Colonic mucosa (tissue), 4 donors: ENCODE measurements around the gene HOXB6. TPM values are rescaled to one million over a fixed set of nuclear protein-coding genes. Genes with fewer than 3 reads are reported as not detected.
A peak's percentile ranks its signal among the peaks of the same experiment; 100 is the strongest.

Experiments used
- DNase-seq: peaks from one replicate; pipeline ENCODE4 v3.0.0-alpha.2; 2020
- H3K27ac ChIP-seq: fragments of 200-600 bp; one replicate; pipeline ENCODE4 v1.8.0; 2021
- H3K27me3 ChIP-seq: fragments of 200-600 bp; one replicate; pipeline ENCODE4 v1.8.0; 2021
- H3K36me3 ChIP-seq: fragments of 200-600 bp; one replicate; pipeline ENCODE4 v1.8.0; 2021
- H3K4me1 ChIP-seq: fragments of 200-600 bp; one replicate; pipeline ENCODE4 v1.8.0; 2021; ENCODE audit warnings: mild to moderate bottlenecking
- H3K4me3 ChIP-seq: fragments of 200-600 bp; one replicate; pipeline ENCODE4 v1.8.0; 2021
- H3K9ac ChIP-seq, 2 donors: one replicate each; pipeline ENCODE4 v1.7.0; 2013; ENCODE audit warnings: control low read depth in 2 of 2, low read depth in 2 of 2, low read length in 2 of 2
- H3K9me3 ChIP-seq: fragments of 200-600 bp; one replicate; pipeline ENCODE4 v1.8.0; 2021
- CTCF ChIP-seq: fragments of 200-600 bp; IDR thresholded peaks from one replicate; pipeline ENCODE4 v1.8.0; 2022; ENCODE audit warnings: antibody characterized with exemption, mild to moderate bottlenecking
- intact Hi-C: fragments of 100-400 bp; cut with DNase I; formaldehyde crosslinking; loops from one replicate; pipeline ENCODE4 v1.14.1; 2022
- total RNA-seq, 2 donors: library from RNA; stranded (reverse); fragmentation: NEBNext Ultra II Directional in 1 of 2; extraction: Animal tissue kit (Norgen Biotek cat#: 25700) in 1 of 2; gene quantifications; one replicate each; pipeline ENCODE4 v1.2.1, GENCODE V29; 2021
- donor health status: healthy.
- donor health status: DM: no; HTN: no; CAD: no.
- donor health status: DM: no; HTN: no; CAD: no.

The HOXB6 gene
- total RNA-seq, 2 donors from 2014 or later, result 30.0 to 71.0 TPM

DNA sequence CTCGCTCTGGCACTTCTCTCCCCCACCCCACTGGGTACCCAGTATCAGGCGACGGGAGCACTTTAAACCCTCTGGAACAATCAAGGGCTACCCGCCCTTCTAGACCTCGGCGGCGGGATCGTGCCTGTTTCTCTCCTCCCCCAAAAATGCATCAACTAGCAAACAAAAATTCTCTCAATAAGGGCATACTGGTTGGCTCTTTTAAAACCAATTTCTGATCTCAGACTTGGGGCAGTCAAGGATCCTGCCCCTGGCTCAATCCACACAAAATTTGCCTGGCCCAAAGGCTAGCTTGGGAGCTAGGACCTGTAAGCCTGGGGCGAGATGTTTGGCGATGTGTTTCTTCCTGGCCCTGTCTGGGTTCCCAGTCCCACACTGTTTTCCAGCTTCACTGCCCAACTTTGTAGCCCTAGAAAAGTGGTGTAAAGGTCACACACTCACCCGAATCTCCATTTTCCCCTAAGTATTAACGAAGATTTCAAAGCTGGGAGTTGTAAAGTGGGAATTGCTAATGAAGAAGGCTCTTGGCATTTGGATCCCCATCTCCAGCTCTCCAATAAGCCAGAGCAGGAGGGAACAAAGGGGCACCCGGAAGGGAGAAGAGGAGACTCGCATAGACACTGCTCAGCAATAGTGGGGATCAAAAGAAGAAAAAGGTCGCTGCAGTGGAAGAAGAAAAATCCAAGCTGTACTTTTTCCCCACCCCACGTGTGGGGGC, 45.5 kb downstream of the HOXB6 start:
- no peaks in the 10 kb centered on the region for H3K9me3 ChIP-seq
- H3K4me3 ChIP-seq, result no peak overlapping the region
- no peaks in the 10 kb centered on the region for H3K27me3 ChIP-seq
- intact Hi-C loops, result no loop called here
- H3K36me3 ChIP-seq, result no peaks in the 10 kb centered on the region
- peaks cover 12% of the 10 kb centered on the region for H3K4me1 ChIP-seq
- H3K9ac ChIP-seq, result no peak overlapping the region
- DNase-seq, result no peak
- no peak for TF ChIP-seq CTCF
- no peak overlapping the region for H3K27ac ChIP-seq

DNA sequence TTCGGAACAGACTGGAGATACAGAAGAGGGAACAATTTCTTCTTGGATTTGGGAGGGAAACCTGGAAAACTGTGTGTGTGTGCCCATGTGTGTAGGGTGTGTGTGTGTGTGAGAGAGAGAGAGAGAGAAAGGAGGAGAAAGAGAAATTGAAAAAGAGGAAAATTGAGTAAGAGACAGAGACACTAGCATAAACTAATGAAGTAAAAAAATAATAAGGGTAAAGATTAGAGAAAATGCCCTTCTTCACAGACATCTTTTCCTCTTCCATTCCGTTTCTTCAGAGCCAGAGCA, 46.0 kb downstream of the HOXB6 start:
- H3K9ac ChIP-seq, result no peak overlapping the region
- H3K4me1 ChIP-seq, result peaks cover 12% of the 10 kb centered on the region
- H3K36me3 ChIP-seq, result no peaks in the 10 kb centered on the region
- no peak overlapping the region for H3K27ac ChIP-seq
- intact Hi-C loops, result no loop called here
- no peaks in the 10 kb centered on the region for H3K9me3 ChIP-seq
- no peak overlapping the region for H3K4me3 ChIP-seq
- no peaks in the 10 kb centered on the region for H3K27me3 ChIP-seq
- DNase-seq, result no peak
- TF ChIP-seq CTCF, result no peak

GRCh38 chr17:48558057-48558830, 46.5 kb downstream of the HOXB6 start:
- DNase-seq, result no peak
- no peak for TF ChIP-seq CTCF
- no peaks in the 10 kb centered on the region for H3K9me3 ChIP-seq
- H3K27me3 ChIP-seq, result no peaks in the 10 kb centered on the region
- intact Hi-C loops, result no loop called here
- peak overlapping the region; percentile 70 for H3K27ac ChIP-seq
- peaks cover 12% of the 10 kb centered on the region for H3K4me1 ChIP-seq
- no peak overlapping the region for H3K4me3 ChIP-seq
- H3K9ac ChIP-seq, result no peak overlapping the region
- no peaks in the 10 kb centered on the region for H3K36me3 ChIP-seq

DNA sequence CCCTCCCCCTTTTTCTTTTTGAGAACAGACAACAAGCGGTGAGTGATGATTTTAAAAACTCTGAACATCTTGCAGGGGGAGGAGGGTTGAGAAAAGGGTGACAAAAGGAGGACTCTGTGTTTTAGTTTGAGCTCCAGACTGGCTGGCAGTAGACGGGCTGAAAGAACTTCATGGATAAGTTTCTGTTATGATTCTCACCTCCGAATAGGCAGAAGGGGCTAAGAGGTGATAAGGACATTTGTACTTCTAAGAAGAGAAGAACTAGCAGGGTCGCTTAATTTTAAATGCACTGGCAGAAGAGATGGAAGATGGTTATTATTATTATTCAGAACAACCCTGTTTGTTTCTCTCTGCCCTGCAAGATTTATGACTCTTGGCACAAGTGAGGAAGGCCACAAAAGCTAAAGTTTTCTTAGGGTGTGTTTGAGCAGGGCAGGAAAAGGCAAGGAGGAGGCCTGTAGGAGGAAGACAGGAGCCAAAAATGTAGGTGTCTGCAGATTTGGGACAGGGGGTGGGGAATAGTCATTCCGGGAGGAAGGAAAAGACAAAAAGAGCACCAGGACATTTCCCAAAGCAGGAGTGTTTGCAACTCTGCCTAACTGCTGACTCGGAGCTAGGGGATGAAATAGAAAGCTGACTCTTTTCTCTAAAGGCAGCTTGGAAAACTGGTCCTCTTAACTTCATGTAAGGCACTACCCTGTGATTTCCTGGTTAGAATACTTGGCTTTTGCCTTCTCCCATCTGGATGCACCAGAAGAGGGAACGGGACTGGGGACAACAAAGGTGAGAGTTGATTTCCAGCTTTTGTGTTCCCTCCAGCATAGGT, 48.0 kb downstream of the HOXB6 start:
- no peak for DNase-seq
- peak overlapping the region; percentile 26 to 73 for H3K9ac ChIP-seq
- H3K27me3 ChIP-seq, result no peaks in the 10 kb centered on the region
- H3K36me3 ChIP-seq, result no peaks in the 10 kb centered on the region
- no peak overlapping the region for H3K4me3 ChIP-seq
- intact Hi-C loops, result no loop called here
- H3K27ac ChIP-seq, result peak overlapping the region; percentile 70
- no peak for TF ChIP-seq CTCF
- peaks cover 12% of the 10 kb centered on the region for H3K4me1 ChIP-seq
- H3K9me3 ChIP-seq, result no peaks in the 10 kb centered on the region

DNA sequence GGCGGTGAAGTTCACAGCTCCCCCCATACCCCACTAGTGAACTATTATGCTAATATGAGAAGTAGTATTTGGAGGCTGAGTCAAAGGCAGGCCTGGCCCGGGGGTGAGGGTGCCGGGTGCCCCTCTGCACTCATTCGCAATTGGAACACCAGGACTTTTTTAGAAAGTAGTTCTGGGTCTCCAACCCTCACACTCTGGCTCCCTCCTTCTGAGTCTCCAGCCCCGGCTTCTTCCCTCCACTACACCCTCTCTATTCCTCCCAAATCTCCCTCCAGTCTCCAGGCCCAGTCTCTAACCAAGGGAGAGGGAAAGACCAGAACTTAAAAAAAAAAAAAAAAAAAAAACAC, 48.6 kb downstream of the HOXB6 start:
- peak overlapping the region; percentile 8 to 14 for H3K9ac ChIP-seq
- peaks cover 12% of the 10 kb centered on the region for H3K4me1 ChIP-seq
- H3K27me3 ChIP-seq, result no peaks in the 10 kb centered on the region
- DNase-seq, result no peak
- no peak overlapping the region for H3K4me3 ChIP-seq
- no peaks in the 10 kb centered on the region for H3K9me3 ChIP-seq
- H3K27ac ChIP-seq, result peak overlapping the region; percentile 70
- TF ChIP-seq CTCF, result no peak
- H3K36me3 ChIP-seq, result no peaks in the 10 kb centered on the region
- intact Hi-C loops, result no loop called here
